Measurements from ENCODE around the gene JAKMIP1.
"Not testable (repeated sequence)": the region's sequence is repeated elsewhere in the genome, so short reads cannot be mapped to it uniquely, and the experiment has no call there.

Gene JAKMIP1

DNA sequence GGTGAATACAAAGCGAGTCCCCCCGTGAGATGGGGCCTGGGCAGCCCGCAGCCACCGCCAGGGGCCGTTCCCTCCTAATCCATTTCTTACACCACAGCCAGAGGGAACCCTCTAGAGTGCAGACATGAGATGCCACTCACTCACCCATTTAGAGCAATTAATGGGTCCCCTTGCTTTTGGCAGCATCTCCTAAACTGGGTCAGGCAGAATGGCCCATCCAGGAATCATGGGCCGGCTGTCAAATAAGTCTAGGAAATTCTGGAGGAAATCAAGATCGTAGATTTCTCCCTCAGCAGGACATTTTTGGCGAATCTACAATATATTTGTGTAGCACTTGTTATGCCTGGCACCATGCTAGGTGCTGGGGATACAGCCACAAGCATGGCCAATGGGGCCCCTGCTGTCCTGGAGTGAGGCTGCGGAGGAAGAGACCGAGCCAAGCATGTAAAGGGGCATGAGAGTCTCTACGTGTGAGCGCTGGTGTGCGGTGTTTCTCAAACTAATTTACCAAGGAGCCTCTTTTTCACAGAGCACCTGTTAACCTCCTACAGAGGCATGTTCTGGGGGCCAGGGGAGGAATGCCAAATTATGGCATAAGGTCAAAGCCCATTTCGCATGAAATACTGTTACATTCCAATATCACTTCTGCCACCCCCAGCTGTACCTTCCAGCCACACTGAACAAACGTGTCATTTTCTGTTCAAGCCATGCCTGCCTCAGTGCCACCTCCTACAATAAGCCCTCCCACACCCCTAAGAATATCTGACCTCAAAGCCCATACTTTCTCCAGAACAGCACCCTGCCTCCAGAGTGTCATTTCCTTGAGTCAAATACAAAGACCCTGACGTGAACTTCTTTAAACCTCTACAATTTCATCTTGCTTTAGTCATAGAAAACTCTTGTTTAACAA is 28.1 kb upstream of the JAKMIP1 start:
- no peak for DNase-seq

DNA sequence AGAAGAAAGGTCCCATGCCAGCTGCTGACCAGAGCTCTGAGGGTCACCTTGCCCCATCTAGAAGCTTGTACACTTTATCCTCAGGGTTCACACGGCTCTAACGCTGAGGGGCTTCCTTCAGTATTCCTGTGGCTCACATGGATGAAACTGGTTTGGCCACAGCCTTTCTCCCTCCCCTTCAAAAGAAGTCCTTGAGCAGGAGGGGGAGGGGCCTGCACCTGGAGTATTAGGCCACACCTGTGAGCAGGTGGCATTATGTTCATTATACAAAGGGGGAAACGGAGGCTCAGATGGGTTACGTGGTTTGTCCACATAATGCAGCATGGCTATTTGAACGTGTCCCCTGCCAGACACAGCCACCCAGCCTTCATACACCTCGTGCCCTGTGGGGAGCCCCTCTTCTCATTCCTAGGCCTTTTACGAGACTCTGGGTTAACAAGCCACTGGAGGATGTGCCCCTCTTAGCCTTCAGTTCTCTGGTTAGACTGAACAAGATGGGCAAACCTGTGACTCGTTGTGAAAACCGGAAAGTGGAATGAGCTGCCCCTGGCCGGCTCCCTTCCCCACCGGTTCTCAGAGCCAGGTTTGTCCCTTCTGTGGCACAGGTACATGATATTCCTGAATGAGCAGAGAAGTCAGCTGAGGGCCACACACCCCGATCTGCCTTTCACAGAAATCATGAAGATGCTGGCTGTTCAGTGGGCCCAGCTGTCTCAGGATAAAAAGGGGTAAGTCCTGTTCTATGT is 27.2 kb upstream of the JAKMIP1 start:
- no peak for DNase-seq

DNA sequence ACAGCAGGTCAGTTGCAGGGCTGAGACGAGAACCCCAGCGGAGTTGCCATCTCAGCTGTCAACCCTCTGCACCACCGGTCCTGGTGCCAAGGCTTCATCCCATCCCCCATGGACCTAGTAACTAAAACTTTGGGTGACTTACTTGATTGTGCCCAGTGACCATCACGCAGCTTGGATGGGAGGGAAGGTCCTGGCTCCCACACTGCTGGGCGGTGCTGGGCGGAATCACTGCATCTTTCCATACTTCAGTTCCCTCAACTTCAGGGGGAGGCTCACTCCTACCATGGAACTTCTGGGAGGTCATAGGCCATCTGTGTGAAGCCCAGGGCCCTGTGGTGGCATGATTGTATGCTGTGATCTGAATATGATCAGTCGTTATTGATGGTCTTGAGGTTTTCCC is 26.2 kb upstream of the JAKMIP1 start:
- DNase-seq = no peak

DNA sequence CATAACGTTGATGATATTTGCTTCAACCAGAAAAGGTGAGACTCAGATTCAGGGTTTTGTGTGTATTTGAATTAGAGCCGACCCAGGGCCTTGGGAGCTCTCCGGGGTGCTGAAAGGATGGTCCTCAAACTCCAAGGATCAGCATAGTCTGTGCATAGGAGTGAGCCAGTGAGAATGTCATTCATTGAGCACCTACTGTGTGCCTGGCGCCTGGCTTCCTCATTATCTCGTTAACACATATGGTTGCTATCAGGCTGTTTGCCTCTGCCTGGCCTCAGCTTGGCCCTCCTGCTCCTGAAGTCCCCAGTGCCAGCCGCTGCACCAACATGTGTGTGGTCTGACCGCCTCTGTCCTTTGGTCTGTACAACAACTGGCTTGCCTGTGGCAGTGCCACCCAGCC is 25.1 kb upstream of the JAKMIP1 start:
- DNase-seq = peak in 1 of 2 donors; percentile 13

GRCh38 chr4:6224735-6225134 is 24.4 kb upstream of the JAKMIP1 start:
- no peak for DNase-seq

DNA sequence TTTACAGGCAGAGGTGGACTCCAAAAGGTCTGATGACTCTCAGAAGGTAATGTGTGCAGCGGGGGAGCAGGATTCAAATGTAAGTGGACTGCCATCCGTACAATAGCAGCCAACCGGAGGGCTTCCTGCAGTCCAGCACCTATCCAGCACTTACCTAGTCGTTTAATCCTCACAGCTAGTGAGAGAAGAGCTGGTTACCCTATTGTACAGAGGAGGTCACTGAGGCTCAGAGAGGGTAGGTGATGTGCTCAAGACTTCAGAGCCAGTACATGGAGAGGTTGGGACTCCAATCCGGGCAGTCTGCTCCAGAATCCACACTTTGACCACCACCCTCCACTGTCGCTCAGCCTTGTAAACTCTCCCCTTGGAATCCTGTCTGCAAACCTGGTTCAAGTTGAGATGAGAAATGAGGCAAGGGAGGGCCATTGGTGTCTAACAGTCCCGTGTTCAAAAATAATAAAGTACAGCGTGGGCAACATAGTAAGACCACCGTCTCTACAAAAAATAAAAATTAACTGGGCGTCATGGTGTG is 22.5 kb upstream of the JAKMIP1 start:
- DNase-seq = no peak

- DNase-seq = peak; percentile 22 to 28
Measured at GRCh38 chr4:6221851-6222760, 21.8 kb upstream of the JAKMIP1 start.

DNA sequence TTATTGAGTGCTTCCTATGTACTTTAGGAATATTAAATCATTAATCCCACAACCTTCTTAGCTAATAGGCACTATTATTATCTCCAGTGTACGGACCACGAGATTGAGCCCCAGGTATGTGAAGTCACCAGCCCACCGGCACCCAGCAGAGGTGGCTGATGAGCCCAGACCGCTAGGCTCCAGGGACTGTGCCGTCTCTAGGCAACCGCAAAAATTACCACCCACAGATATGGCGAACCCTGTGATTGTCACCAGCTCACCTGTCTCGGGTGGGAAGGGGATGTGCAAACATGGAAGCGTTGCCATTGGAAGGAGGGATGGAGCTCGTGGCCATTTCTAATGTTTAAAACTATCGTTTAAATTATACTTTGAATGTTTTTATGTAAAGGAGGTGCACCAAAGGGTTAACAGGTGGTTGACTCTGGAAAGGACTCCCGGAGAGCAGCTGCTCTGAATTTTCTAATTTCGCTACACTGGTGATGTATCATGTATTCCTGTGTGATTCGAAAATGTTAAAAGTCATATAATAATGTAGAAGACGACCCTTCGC is 21.0 kb upstream of the JAKMIP1 start:
- DNase-seq = no peak

DNA sequence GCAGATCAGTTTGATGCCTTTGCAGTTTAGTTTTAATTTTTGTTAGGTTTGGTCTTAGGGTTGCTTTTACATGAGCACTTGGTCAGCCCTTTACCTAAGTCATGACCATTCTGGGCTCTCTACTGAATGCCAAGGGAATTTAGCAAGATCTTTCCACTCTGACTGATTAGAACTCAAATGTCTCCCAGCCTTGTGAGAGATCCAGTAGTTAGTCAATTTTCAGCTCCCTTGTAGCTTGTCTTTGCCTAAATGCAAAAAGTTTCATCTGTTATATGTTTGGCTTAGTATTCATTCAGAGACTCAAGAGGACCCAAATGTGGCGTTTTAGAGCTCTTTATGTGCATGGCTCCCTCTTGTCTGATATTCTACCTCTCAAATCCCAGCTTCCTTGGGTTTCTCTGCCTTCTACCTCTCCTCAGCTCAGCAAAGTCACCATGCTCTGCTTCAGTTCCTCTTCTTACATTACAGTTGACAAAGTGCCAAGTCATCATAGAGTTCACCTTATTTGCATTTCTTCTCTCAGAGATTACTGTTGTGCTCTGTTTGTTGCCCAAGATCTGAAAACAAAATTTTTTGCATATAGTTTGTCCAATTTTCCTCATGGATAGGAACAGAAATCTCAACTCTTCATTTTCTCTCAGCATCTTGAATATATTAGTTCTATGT is 17.5 kb upstream of the JAKMIP1 start:
- DNase-seq = no peak

- DNase-seq = no peak
Measured at GRCh38 chr4:6216588-6216987, 16.2 kb upstream of the JAKMIP1 start.

DNA sequence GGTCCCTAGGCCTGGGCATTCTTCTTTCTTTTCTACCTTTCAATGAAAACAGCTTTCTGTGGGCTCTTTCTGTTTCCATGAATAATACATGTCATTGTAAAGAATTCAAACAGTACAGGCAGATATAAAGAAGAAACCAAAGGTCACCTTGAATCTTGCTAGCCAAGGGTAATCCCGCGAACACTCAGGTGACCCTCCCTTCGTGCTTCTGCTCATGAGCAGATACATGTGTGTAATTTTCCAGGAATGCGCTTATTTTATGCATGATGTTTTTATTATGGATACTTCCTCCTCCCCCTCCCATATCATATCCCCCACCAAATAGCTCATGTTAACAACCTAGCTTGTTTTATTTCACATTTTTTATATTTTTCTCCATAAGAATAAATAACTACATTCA is 9.6 kb upstream of the JAKMIP1 start:
- DNase-seq = no peak

DNA sequence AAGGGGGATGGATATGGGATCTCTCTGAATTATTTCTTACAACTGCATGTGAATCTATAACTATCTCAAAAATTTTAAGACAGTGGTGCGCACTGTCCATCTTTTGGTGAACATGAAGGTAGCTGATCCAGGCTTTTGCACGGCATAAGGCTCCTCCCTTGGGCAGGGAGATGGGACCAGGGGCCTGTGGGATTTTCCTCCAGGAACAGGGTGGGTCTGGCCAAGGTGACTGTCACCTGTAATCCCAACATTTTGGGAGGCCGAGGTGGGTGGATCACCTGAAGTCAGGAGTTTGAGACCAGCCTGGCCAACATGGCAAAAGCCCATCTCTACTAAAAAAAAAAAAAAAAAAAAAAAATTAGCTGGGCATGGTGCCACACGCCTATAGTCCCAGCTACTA is 8.9 kb upstream of the JAKMIP1 start:
- not testable (repeated sequence) for DNase-seq

GRCh38 chr4:6208416-6208815 is 8.1 kb upstream of the JAKMIP1 start:
- DNase-seq = no peak

DNA sequence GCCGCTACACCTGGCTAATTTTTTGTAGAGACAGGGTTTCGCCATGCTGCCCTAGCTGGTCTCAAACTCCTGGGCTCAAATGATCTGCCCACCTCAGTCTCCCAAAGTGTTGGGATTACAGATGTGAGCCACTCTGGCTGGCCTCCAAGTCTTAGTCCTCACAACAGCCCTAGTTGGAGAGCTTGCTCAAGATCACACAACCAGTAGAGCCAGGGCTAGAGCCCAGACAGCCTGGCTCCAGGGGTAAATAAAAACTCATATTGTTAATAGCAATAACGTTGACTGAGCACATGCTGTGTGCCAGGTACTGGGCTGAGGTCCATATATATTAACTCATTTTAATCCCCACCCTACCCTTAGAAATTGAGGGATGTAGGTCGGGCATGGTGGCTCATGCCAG is 7.3 kb upstream of the JAKMIP1 start:
- no peak for DNase-seq

GRCh38 chr4:6206771-6207290 is 6.5 kb upstream of the JAKMIP1 start:
- DNase-seq = no peak

GRCh38 chr4:6205973-6206372 is 5.6 kb upstream of the JAKMIP1 start:
- no peak for DNase-seq

DNA sequence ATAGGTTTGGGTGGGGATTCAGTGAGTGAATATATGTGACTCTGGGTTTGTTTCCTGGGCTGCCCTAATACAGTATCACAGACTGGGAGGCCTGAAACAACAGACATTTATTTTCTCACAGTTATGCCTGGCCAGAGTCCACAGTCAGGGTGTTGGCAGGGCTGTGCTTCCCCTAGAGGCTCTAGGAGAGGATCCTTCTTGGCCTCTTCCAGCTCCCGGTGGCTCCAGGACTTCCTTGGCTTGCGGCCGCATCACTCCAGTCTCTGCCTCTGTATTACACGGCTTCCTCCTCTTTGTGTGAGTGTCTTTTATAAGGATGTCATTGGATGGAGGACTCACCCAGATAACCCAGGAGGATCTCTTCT is 5.2 kb upstream of the JAKMIP1 start:
- DNase-seq = no peak

DNA sequence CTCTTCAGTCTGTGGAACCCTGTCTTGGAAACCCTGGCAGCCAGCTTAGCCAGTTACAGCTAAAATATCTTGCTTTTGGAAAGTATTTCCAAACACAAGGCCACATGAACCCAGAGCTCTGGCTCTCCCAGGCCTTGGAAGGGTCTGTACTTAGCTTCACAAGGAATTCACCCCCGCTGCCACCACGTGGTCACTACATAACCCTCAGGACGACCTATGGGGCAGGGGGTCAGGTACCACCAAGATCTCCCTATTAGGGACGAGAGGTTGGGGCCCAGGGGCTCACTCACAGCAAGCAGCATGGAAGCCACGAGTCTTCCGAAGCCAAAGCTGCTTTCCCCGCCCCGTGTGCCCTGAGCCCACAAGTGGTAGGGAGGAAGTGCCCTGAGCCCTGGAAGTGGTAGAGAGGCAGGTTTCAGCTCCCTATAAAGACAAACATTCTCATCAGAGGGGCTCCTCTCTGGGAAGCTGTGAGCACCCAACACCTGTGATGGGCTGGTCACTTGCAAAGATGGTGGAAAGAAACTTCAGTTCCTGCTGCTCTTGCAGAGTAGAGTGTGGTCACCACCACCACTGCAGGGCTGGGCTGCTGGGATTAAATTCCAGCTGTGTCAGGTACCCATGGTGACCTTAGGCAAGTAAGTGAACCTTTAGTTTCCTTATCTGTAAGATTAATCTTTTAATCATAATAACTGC is 4.7 kb upstream of the JAKMIP1 start:
- DNase-seq = no peak

DNA sequence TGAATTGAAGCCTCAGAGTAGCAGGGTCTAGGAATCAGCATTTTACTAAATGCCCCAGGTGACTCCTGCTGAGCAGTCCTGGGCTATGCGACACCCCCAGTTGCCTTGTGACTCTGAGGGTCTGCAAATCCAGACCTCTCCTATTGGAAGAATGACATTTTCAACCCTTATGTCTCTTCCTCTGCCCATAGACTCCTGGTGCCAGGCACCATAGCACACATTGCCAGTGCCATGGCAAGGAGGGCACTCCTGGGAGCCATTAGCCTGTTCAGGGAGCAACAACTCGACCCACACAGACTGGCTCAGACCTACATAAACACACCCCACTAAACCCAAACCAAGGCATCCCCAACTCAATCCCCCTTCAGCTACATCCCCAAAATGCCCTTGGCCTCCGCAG is 3.7 kb upstream of the JAKMIP1 start:
- DNase-seq = no peak

DNA sequence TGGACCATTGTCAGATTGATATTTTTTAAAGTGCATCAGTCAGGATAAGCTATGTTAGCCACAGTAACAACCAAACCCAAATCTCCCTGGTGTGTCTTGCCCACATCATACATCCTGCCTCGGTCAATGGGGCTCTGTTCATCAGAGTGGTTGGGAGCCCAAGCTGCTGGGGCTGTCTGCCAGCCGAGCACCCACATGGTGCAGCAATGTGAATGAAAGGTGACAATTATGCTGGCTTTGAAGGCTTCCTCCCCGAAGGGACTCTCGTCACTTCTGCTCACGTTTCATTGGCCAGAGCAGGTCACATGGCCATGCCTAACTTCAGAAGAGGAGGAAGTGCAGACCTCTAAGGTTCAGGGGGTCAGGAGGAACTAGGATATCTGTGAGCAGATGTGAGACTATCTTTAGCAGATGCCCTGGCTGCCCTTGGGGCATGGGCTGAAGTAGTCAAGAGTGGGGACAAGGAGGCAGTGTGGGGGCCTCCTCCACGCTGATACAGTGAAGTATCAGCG is 1.3 kb upstream of the JAKMIP1 start:
- DNase-seq = no peak

- DNase-seq = no peak
Measured at GRCh38 chr4:6200922-6201362, 593 bp upstream of the JAKMIP1 start.
